IMR-90 (cell line): ENCODE results near the gene PLAC9. TPM values are rescaled to one million over a fixed set of nuclear protein-coding genes. Genes with fewer than 3 reads are reported as not detected.

Experiments used
- ATAC-seq: fragments of 200-7000 bp; cut with Tn5 transposase; 2 replicates; pipeline ENCODE4 v1.9.1; 2020; ENCODE audit warnings: low read depth, mild to moderate bottlenecking, moderate library complexity
- BruUV-seq: library from RNA; stranded (reverse); fragments of 400-500 nt; replicated peaks from 2 replicates; lab custom pipeline; 2021; lab: Mats Ljungman, UMichigan
- CTCF ChIA-PET: fragments of 300-600 bp; formaldehyde crosslinking; extraction: SDS; loops from one replicate; lab custom pipeline; 2021; ENCODE audit warnings: antibody characterized with exemption; lab: Yijun Ruan, JAX
- POLR2A ChIA-PET: fragments of 300-600 bp; sonication (Branson Sonifier 250); formaldehyde crosslinking; loops from one replicate; lab custom pipeline; 2022; ENCODE audit warnings: antibody characterized with exemption; ENCODE audit not compliant: unreplicated experiment; lab: Charles Lee
- DNase-seq: peaks from one replicate; pipeline ENCODE4 v3.0.0; 2013
- H2AFZ ChIP-seq: replicated peaks from 2 replicates; pipeline ENCODE3; 2013; ENCODE audit warnings: low read length, mild to moderate bottlenecking; ENCODE audit not compliant: poor library complexity
- H2AK5ac ChIP-seq: 2 replicates; pipeline ENCODE4 v1.6.1; 2013; ENCODE audit warnings: low read depth, low read length, inconsistent platforms
- H2AK9ac ChIP-seq: replicated peaks from 2 replicates; pipeline ENCODE3; 2013; ENCODE audit warnings: mild to moderate bottlenecking, low read depth, low read length, moderate library complexity; ENCODE audit not compliant: poor library complexity
- H2BK120ac ChIP-seq: 2 replicates; pipeline ENCODE4 v1.6.1; 2013; ENCODE audit warnings: low read depth, low read length, inconsistent platforms
- H2BK15ac ChIP-seq: 3 replicates; pipeline ENCODE4 v1.6.1; 2013; ENCODE audit warnings: low read depth, low read length, inconsistent platforms
- H2BK20ac ChIP-seq: 2 replicates; pipeline ENCODE4 v1.6.1; 2013; ENCODE audit warnings: low read depth, mild to moderate bottlenecking, inconsistent platforms, low read length, moderate library complexity
- H2BK5ac ChIP-seq: 2 replicates; pipeline ENCODE4 v1.6.1; 2013; ENCODE audit warnings: mild to moderate bottlenecking, low read depth, low read length, inconsistent platforms; ENCODE audit not compliant: poor library complexity, severe bottlenecking
- H3K14ac ChIP-seq: replicated peaks from 2 replicates; pipeline ENCODE4 v1.6.1; 2013; ENCODE audit warnings: low read depth, low read length, inconsistent platforms
- H3K18ac ChIP-seq: 2 replicates; pipeline ENCODE4 v1.6.1; 2013; ENCODE audit warnings: low read depth, low read length, control low read depth
- H3K23ac ChIP-seq: 2 replicates; pipeline ENCODE4 v1.6.1; 2013; ENCODE audit warnings: low read depth, low read length, inconsistent platforms
- H3K27ac ChIP-seq: 2 replicates; pipeline ENCODE4 v1.5.1; 2013; ENCODE audit warnings: mild to moderate bottlenecking, control low read depth, low read length; ENCODE audit not compliant: insufficient read depth
- H3K27me3 ChIP-seq: 2 replicates; pipeline ENCODE4 v1.6.1; 2013; ENCODE audit warnings: low read length; ENCODE audit not compliant: control insufficient read depth, insufficient read depth
- H3K36me3 ChIP-seq: 2 replicates; pipeline ENCODE4 v1.6.1; 2013; ENCODE audit warnings: low read length, mixed read lengths; ENCODE audit not compliant: control insufficient read depth, insufficient read depth
- H3K4ac ChIP-seq: 2 replicates; pipeline ENCODE4 v1.6.1; 2013; ENCODE audit warnings: low read depth, low read length, inconsistent platforms
- H3K4me1 ChIP-seq: 2 replicates; pipeline ENCODE4 v1.6.1; 2013; ENCODE audit warnings: low read length, mixed read lengths; ENCODE audit not compliant: control insufficient read depth, insufficient read depth
- H3K4me2 ChIP-seq: 2 replicates; pipeline ENCODE4 v1.6.1; 2013; ENCODE audit warnings: low read depth, mild to moderate bottlenecking, control low read depth, low read length, moderate library complexity
- H3K4me3 ChIP-seq: 2 replicates; pipeline ENCODE4 v1.5.1; 2013; ENCODE audit warnings: low read depth, mild to moderate bottlenecking, control low read depth, low read length, moderate library complexity; ENCODE audit not compliant: insufficient read depth
- H3K56ac ChIP-seq: 2 replicates; pipeline ENCODE4 v1.6.1; 2013; ENCODE audit warnings: low read length, inconsistent platforms; ENCODE audit not compliant: insufficient read depth; ENCODE audit errors: extremely low read depth
- H3K79me1 ChIP-seq, 2 experiments: 2 replicates each; pipeline ENCODE4 v1.6.1; 2013; ENCODE audit warnings: low read length in 2 of 2, inconsistent platforms in 1 of 2, low read depth in 1 of 2
- H3K9ac ChIP-seq: 2 replicates; pipeline ENCODE4 v1.6.1; 2013; ENCODE audit warnings: low read depth, low read length, control low read depth
- H3K9me1 ChIP-seq: 2 replicates; pipeline ENCODE4 v1.6.1; 2013; ENCODE audit warnings: low read length, inconsistent platforms; ENCODE audit not compliant: insufficient read depth
- H3K9me3 ChIP-seq: 2 replicates; pipeline ENCODE4 v1.6.1; 2013; ENCODE audit warnings: low read length; ENCODE audit not compliant: control insufficient read depth, insufficient read depth
- H4K20me1 ChIP-seq: 2 replicates; pipeline ENCODE4 v1.6.1; 2013; ENCODE audit warnings: low read length, inconsistent platforms; ENCODE audit not compliant: insufficient read depth
- H4K5ac ChIP-seq: 2 replicates; pipeline ENCODE4 v1.6.1; 2013; ENCODE audit warnings: mild to moderate bottlenecking, low read depth, low read length, control low read depth
- H4K8ac ChIP-seq, 2 experiments: 2 replicates each; pipeline ENCODE4 v1.6.1; 2013; ENCODE audit warnings: low read depth in 2 of 2, low read length in 2 of 2, control low read depth in 1 of 2, inconsistent platforms in 1 of 2
- H4K91ac ChIP-seq: 2 replicates; pipeline ENCODE4 v1.6.1; 2013; ENCODE audit warnings: low read depth, low read length, inconsistent platforms; ENCODE audit not compliant: insufficient read depth
- BHLHE40 ChIP-seq: fragments of 150-350 bp; IDR thresholded peaks from 2 replicates; pipeline ENCODE4 v1.6.1; 2016; ENCODE audit warnings: mild to moderate bottlenecking, low read depth, low read length
- CEBPB ChIP-seq: IDR thresholded peaks from 2 replicates; pipeline ENCODE4 v1.6.1; 2012; ENCODE audit warnings: low read depth, low read length, improper control_type of control experiment
- CHD1 ChIP-seq: IDR thresholded peaks from 2 replicates; pipeline ENCODE4 v1.6.1; 2012; ENCODE audit warnings: low read depth, low read length, improper control_type of control experiment
- CTCF ChIP-seq: conservative IDR thresholded peaks from 2 replicates; pipeline ENCODE4 v1.5.1; 2012; ENCODE audit warnings: mild to moderate bottlenecking, low read depth, low read length, improper control_type of control experiment
- ELK1 ChIP-seq: fragments of 150-350 bp; IDR thresholded peaks from 2 replicates; pipeline ENCODE4 v1.6.1; 2016; ENCODE audit warnings: low read depth, mild to moderate bottlenecking, low read length, moderate library complexity, borderline replicate concordance
- FOS ChIP-seq: fragments of 150-350 bp; IDR thresholded peaks from 2 replicates; pipeline ENCODE4 v1.6.1; 2016; ENCODE audit warnings: low read depth, low read length
- MAFK ChIP-seq: IDR thresholded peaks from 2 replicates; pipeline ENCODE4 v1.6.1; 2012; ENCODE audit warnings: low read depth, low read length, improper control_type of control experiment
- MAZ ChIP-seq: IDR thresholded peaks from 2 replicates; pipeline ENCODE4 v1.6.1; 2012; ENCODE audit warnings: low read depth, mild to moderate bottlenecking, low read length, improper control_type of control experiment, moderate library complexity, borderline replicate concordance
- MXI1 ChIP-seq: IDR thresholded peaks from 2 replicates; pipeline ENCODE4 v1.6.1; 2012; ENCODE audit warnings: low read depth, mild to moderate bottlenecking, low read length, moderate library complexity, borderline replicate concordance
- NFE2L2 ChIP-seq: fragments of 150-350 bp; IDR thresholded peaks from 2 replicates; pipeline ENCODE4 v1.6.1; 2016; ENCODE audit warnings: low read depth, mild to moderate bottlenecking, low read length
- POLR2A ChIP-seq: IDR thresholded peaks from 2 replicates; pipeline ENCODE4 v1.6.1; 2012; ENCODE audit warnings: mild to moderate bottlenecking, low read depth, low read length
- RAD21 ChIP-seq: IDR thresholded peaks from 2 replicates; pipeline ENCODE4 v1.6.1; 2012; ENCODE audit warnings: low read length, improper control_type of control experiment
- RCOR1 ChIP-seq: IDR thresholded peaks from 2 replicates; pipeline ENCODE4 v1.6.1; 2012; ENCODE audit warnings: mild to moderate bottlenecking, low read length, improper control_type of control experiment; ENCODE audit not compliant: insufficient replicate concordance
- RFX5 ChIP-seq: IDR thresholded peaks from 2 replicates; pipeline ENCODE4 v1.8.0; 2012; ENCODE audit warnings: low read depth, mild to moderate bottlenecking, low read length, moderate library complexity
- SMC3 ChIP-seq: fragments of 150-350 bp; IDR thresholded peaks from 2 replicates; pipeline ENCODE4 v1.6.1; 2016; ENCODE audit warnings: low read depth, mild to moderate bottlenecking, antibody characterized with exemption, low read length, moderate library complexity
- USF2 ChIP-seq: fragments of 150-350 bp; IDR thresholded peaks from 2 replicates; pipeline ENCODE4 v1.6.1; 2017; ENCODE audit warnings: mild to moderate bottlenecking, antibody characterized with exemption, low read length, low read depth
- WGBS, 2 experiments: methylation state at CpG; one replicate each; pipeline versions ENCODE4 v1.1.5 to v1.1.7; 2013; ENCODE audit warnings: missing lambda C conversion rate in 2 of 2; ENCODE audit not compliant: insufficient read length in 1 of 2; ENCODE audit errors: extremely low coverage in 2 of 2; 5-methylcytosine and 5-hydroxymethylcytosine counted together
- dilution Hi-C: fragments of 300-500 bp; cut with HindIII; formaldehyde crosslinking; loops from one replicate; pipeline ENCODE4 v1.14.3; 2018; ENCODE audit warnings: low sequenced_read_pairs; ENCODE audit not compliant: unreplicated experiment
- in situ Hi-C: fragments of 300-500 bp; cut with MboI; formaldehyde crosslinking; loops from 3 replicates; pipeline ENCODE4 v1.14.3; 2019; ENCODE audit warnings: low sequenced_read_pairs, inconsistent platforms, mixed read lengths
- intact Hi-C: fragments of 100-400 bp; cut with micrococcal nuclease; formaldehyde crosslinking; loops from 2 replicates; pipeline ENCODE4 v1.10.0; 2022
- polyA plus RNA-seq, 3 experiments: library from polyadenylated mRNA; depleted of rRNA; stranded (reverse); fragments of >200 nt; gene quantifications; 2 replicates each; pipeline ENCODE4 v1.2.3, GENCODE V29; 2012; ENCODE audit warnings: low replicate concordance in 1 of 3
- total RNA-seq: library from RNA; depleted of rRNA; stranded (reverse); fragments of >200 nt; gene quantifications from 2 replicates; pipeline ENCODE4 v1.2.3, GENCODE V29; 2012

The PLAC9 gene
- total and polyA plus RNA-seq, 2 of the 4 experiments (the other 2 are of a cell fraction) = 1.6 to 12.2 TPM

GRCh38 chr10:80191589-80192270 is 59.2 kb downstream of the PLAC9 start:
- Histone ChIP-seq H2AK5ac (no peak overlapping the region), H3K9me3 (peaks cover 2% of the 10 kb centered on the region; the same call in 1 of the 2 replicates), H2AK9ac (peak overlapping the region; percentile 74), H3K4ac (no peak overlapping the region), H2AFZ (peak overlapping the region; percentile 8), H4K5ac (no peak overlapping the region), H3K23ac (no peak overlapping the region; the same call in 1 of the 2 replicates), H3K27ac (no peak overlapping the region), H3K4me1 (peaks cover 27% of the 10 kb centered on the region), H3K36me3 (peaks cover 9% of the 10 kb centered on the region; the same call in 1 of the 2 replicates), H3K9ac (no peak overlapping the region), H4K20me1 (peaks cover 85% of the 10 kb centered on the region), H3K18ac (no peak overlapping the region), H3K4me3 (no peak overlapping the region), H3K14ac (no peak overlapping the region), H2BK15ac (no peak overlapping the region), H3K4me2 (no peak overlapping the region), H2BK120ac (no peak overlapping the region), H2BK20ac (no peak overlapping the region), H4K8ac (no peak overlapping the region), H3K9me1 (peaks cover 45% of the 10 kb centered on the region), H4K91ac (no peak overlapping the region), H3K27me3 (no peaks in the 10 kb centered on the region), H3K79me1 (peaks cover 29 to 74% of the 10 kb centered on the region in 2 experiments), H2BK5ac (no peak overlapping the region), H3K56ac (no peak overlapping the region)
- ChIA-PET POLR2A (no interaction called here), CTCF (no interaction called here)
- dilution Hi-C loops = no loop called here
- BruUV-seq = no TSS peak
- in situ Hi-C loops = no loop called here
- ATAC-seq = no peak
- TF ChIP-seq NFE2L2 = no peak
- no peak for TF ChIP-seq RAD21
- no peak for TF ChIP-seq FOS
- no peak for TF ChIP-seq MAFK
- TF ChIP-seq CTCF = no peak
- TF ChIP-seq RCOR1 = no peak
- TF ChIP-seq MXI1 = no peak
- no peak for TF ChIP-seq POLR2A
- TF ChIP-seq CHD1 = no peak
- TF ChIP-seq SMC3 = no peak
- TF ChIP-seq RFX5 = no peak
- TF ChIP-seq USF2 = no peak
- TF ChIP-seq CEBPB = no peak
- no peak for TF ChIP-seq MAZ
- no peak for TF ChIP-seq ELK1
- TF ChIP-seq BHLHE40 = no peak
- no peak for DNase-seq
- intact Hi-C loops = no loop called here
- 100% methylated on average over 7 of the region's 16 CpGs; no CpG with 5 or more reads in 1 of the 2 experiments for WGBS, 2 experiments
